D721Med (cell line): ENCODE measurements around the gene CPB2.
A peak's percentile ranks its signal among the peaks of the same experiment; 100 is the strongest.

Experiments used
- DNase-seq: peaks from one replicate; pipeline ENCODE4 v3.0.0; 2011; ENCODE audit warnings: low spot score; ENCODE audit not compliant: insufficient read length
- FAIRE-seq: peaks from 2 replicates; lab custom pipeline; 2011; peaks lifted over from hg19 to GRCh38; lab: Jason Lieb, UNC
- CTCF ChIP-seq: IDR thresholded peaks from 2 replicates; pipeline ENCODE4 v1.5.1; 2012; ENCODE audit warnings: mild to moderate bottlenecking, control low read depth; ENCODE audit not compliant: insufficient read depth; ENCODE audit errors: missing control alignments

CPB2 gene

GRCh38 chr13:46104868-46105267 is at the start of gene CPB2:
TSS of gene CPB2 (minus strand) at chr13:46105033. CDS start at chr13:46105009, 24 bp downstream.
- DNase-seq, result no peak
- no peak for FAIRE-seq
- no peak for TF ChIP-seq CTCF

- DNase-seq, result no peak
- FAIRE-seq, result no peak
- no peak for TF ChIP-seq CTCF
These were observed 49.4 kb upstream of the CPB2 start for GRCh38 chr13:46154136-46154801.

GRCh38 chr13:46152627-46153328 is 47.9 kb upstream of the CPB2 start:
- no peak for TF ChIP-seq CTCF
- FAIRE-seq, result no peak

GRCh38 chr13:46150134-46150693 is 45.4 kb upstream of the CPB2 start:
- DNase-seq (no peak), FAIRE-seq (no peak)
- no peak for TF ChIP-seq CTCF

More at GRCh38 chr13:46152627-46153328, 47.9 kb upstream of the CPB2 start:
- DNase-seq, result no peak

GRCh38 chr13:46149272-46150133 is 44.7 kb upstream of the CPB2 start:
- DNase-seq (no peak), FAIRE-seq (no peak)
- no peak for TF ChIP-seq CTCF

- DNase-seq, result no peak
- TF ChIP-seq CTCF, result peak; percentile 9
- FAIRE-seq, result no peak
These were observed 42.1 kb upstream of the CPB2 start for GRCh38 chr13:46146898-46147297.
